NT2/D1 (cell line): ENCODE data around the gene TPP1.

ENCODE experiments used
- DNase-seq: peaks from one replicate; pipeline ENCODE4 v3.0.0-alpha.2; 2011; ENCODE audit warnings: low read depth, low spot score
- H3K27me3 ChIP-seq: 2 replicates; pipeline ENCODE4 v1.6.0; 2011; ENCODE audit warnings: mild to moderate bottlenecking; ENCODE audit not compliant: insufficient read length, insufficient read depth
- H3K36me3 ChIP-seq: 2 replicates; pipeline ENCODE4 v1.6.1; 2011; ENCODE audit warnings: mild to moderate bottlenecking, low read length, mixed read lengths; ENCODE audit not compliant: insufficient read depth, insufficient read length
- H3K4me1 ChIP-seq: 2 replicates; pipeline ENCODE4 v1.5.1; 2011; ENCODE audit not compliant: insufficient read depth, insufficient read length
- H3K4me3 ChIP-seq: 2 replicates; pipeline ENCODE4 v1.5.1; 2011; ENCODE audit warnings: low read depth; ENCODE audit not compliant: insufficient read length
- H3K9ac ChIP-seq: 2 replicates; pipeline ENCODE4 v1.6.0; 2011; ENCODE audit warnings: low read depth; ENCODE audit not compliant: insufficient read length
- H3K9me3 ChIP-seq: 2 replicates; pipeline ENCODE4 v1.5.1; 2011; ENCODE audit warnings: mild to moderate bottlenecking, low read length; ENCODE audit not compliant: insufficient read depth
- SUZ12 ChIP-seq: IDR thresholded peaks from 2 replicates; pipeline ENCODE4 v1.6.1; 2011; ENCODE audit not compliant: insufficient read length, insufficient read depth; ENCODE audit errors: extremely low read depth
- YY1 ChIP-seq: IDR thresholded peaks from 2 replicates; pipeline ENCODE4 v1.6.1; 2011; ENCODE audit not compliant: insufficient read length, insufficient read depth
- ZNF274 ChIP-seq: IDR thresholded peaks from 2 replicates; pipeline ENCODE4 v1.6.1; 2011; ENCODE audit warnings: mild to moderate bottlenecking, low read depth, low read length

TPP1 gene

DNA sequence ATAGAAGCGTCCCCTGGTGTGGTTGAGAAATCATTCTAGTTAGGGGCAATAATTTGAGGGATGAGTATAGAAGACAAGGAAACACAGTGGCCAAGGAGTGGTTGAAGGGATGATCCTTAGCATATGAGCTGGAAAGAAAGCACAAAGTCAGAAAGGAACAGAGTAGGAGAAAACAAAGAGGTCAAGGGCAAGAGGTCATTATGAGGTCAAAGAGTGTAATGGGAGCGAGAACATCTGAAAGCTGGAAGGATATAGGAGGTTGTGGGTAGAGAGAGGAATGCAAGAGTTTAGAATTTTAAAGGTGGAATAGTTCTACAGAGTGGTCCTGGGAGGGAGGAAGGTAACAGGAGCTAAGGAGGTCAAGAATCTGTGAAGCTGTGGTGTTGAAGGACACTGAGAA, 34.4 kb upstream of the TPP1 start:
- Histone ChIP-seq H3K9me3 (no peaks in the 10 kb centered on the region), H3K9ac (no peak overlapping the region), H3K4me1 (peaks cover 5% of the 10 kb centered on the region), H3K4me3 (no peak overlapping the region), H3K36me3 (no peaks in the 10 kb centered on the region), H3K27me3 (peaks cover 40% of the 10 kb centered on the region)
- DNase-seq, result no peak
- no peak for TF ChIP-seq SUZ12
- TF ChIP-seq YY1, result no peak
- TF ChIP-seq ZNF274, result no peak

DNA sequence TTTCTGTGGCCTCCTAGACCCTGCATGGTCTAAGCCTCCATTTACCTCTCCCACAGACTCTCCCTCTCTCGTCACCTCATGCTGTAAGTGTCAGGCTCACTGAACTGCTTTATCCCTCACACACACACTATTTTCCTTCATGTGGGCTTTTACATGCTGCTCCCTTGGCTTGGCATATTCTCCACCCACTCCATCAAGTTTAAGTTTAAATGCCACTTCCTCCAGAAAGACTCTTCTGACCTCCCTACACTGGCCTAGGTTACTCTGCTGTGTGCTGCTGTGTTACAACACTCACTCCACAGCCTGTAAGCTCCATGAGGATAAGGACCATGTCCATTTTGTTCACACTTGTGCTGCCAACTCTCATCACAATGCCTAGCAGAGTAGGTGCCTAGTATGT, 33.9 kb upstream of the TPP1 start:
- Histone ChIP-seq H3K27me3 (peaks cover 40% of the 10 kb centered on the region), H3K36me3 (no peaks in the 10 kb centered on the region), H3K9ac (no peak overlapping the region), H3K4me1 (peaks cover 5% of the 10 kb centered on the region), H3K9me3 (no peaks in the 10 kb centered on the region), H3K4me3 (no peak overlapping the region)
- no peak for TF ChIP-seq ZNF274
- no peak for TF ChIP-seq YY1
- TF ChIP-seq SUZ12, result no peak
- no peak for DNase-seq

DNA sequence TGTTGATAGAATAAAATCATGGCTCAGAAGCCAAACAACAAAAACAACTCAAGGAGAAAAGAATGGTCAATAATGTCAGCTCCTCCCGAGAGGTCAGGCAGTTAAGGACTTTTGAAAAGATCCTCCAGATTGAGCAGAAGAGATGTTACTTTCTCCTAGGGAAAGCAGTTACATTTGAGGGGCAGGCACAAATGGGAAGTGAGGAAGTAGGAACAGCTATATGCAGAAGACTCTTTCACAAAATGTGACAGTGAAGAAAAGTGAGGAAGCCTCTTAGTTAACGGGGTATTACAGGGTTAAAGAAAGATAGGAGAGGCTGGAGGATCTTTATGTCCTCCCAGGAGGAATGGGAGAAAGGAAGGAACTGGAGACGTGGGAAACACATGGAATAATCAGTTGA, 33.0 kb upstream of the TPP1 start:
- peaks cover 5% of the 10 kb centered on the region for H3K4me1 ChIP-seq
- no peak overlapping the region for H3K4me3 ChIP-seq
- no peaks in the 10 kb centered on the region for H3K36me3 ChIP-seq
- no peak for DNase-seq
- no peaks in the 10 kb centered on the region for H3K9me3 ChIP-seq
- TF ChIP-seq YY1 (no peak), SUZ12 (no peak), ZNF274 (no peak)
- no peak overlapping the region for H3K9ac ChIP-seq
- peaks cover 32% of the 10 kb centered on the region for H3K27me3 ChIP-seq

GRCh38 chr11:6650980-6651379, 31.8 kb upstream of the TPP1 start:
- Histone ChIP-seq H3K27me3 (peaks cover 20% of the 10 kb centered on the region), H3K9me3 (no peaks in the 10 kb centered on the region), H3K9ac (no peak overlapping the region), H3K4me3 (no peak overlapping the region), H3K4me1 (peaks cover 5% of the 10 kb centered on the region), H3K36me3 (no peaks in the 10 kb centered on the region)
- no peak for DNase-seq
- no peak for TF ChIP-seq ZNF274
- TF ChIP-seq SUZ12, result no peak
- no peak for TF ChIP-seq YY1

DNA sequence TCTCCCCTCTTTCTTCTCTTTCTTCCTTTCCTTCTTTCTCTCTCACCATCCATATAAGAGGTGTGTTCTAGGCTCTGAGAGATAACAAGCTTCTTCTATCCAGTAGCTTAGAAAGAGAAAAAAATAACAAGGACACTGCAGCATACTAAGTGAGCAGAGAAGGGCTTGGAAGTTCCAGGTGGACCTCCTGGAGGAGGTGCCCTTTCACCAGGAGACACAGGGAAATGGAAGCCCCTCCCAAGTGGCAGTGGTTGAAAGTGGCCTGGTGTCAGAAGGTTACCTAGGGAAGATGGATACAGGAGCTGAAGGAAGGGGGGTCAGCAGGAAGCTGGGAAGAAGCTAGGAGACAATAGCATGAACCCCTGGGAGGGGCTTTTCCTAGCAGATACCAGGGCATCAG, 30.9 kb upstream of the TPP1 start:
- no peak for TF ChIP-seq YY1
- no peak for TF ChIP-seq SUZ12
- TF ChIP-seq ZNF274, result no peak
- H3K4me1 ChIP-seq, result peaks cover 5% of the 10 kb centered on the region
- peaks cover 3% of the 10 kb centered on the region for H3K36me3 ChIP-seq
- no peak for DNase-seq
- H3K9me3 ChIP-seq, result no peaks in the 10 kb centered on the region
- no peak overlapping the region for H3K4me3 ChIP-seq
- no peak overlapping the region for H3K9ac ChIP-seq
- peaks cover 18% of the 10 kb centered on the region for H3K27me3 ChIP-seq

DNA sequence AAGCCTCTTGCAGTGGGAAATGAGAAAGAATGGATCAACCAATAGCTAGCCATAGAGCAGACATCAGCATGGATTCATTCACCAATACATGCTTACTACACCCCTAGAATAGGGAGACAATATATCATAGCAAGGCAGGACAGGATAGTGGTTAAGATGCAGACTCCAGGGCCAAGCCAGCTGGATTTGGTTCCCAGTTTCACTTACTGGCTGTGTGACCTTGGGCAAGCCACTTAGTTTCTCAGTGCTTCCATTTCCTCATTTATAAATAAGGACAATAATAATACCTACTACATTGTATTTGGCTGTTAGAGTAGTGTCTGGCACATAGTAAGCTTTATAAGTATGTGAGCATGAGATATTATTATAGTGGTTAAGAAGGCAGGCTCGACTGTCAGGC, 29.3 kb upstream of the TPP1 start:
- H3K9me3 ChIP-seq, result no peaks in the 10 kb centered on the region
- H3K4me3 ChIP-seq, result no peak overlapping the region
- peaks cover 3% of the 10 kb centered on the region for H3K36me3 ChIP-seq
- H3K27me3 ChIP-seq, result peaks cover 2% of the 10 kb centered on the region
- H3K9ac ChIP-seq, result no peak overlapping the region
- H3K4me1 ChIP-seq, result no peaks in the 10 kb centered on the region
- no peak for DNase-seq
- TF ChIP-seq YY1 (no peak), ZNF274 (no peak), SUZ12 (no peak)

- Histone ChIP-seq H3K9ac (no peak overlapping the region), H3K9me3 (no peaks in the 10 kb centered on the region), H3K36me3 (peaks cover 3% of the 10 kb centered on the region), H3K4me1 (no peaks in the 10 kb centered on the region), H3K27me3 (peaks cover 2% of the 10 kb centered on the region), H3K4me3 (no peak overlapping the region)
- DNase-seq, result no peak
- TF ChIP-seq YY1, result no peak
- TF ChIP-seq SUZ12, result no peak
Measured at GRCh38 chr11:6647836-6648235, 28.6 kb upstream of the TPP1 start.
